Parathyroid adenoma (tissue), 2 donors: ENCODE measurements around the gene CHAC1.

Experiments
- H2AFZ ChIP-seq: fragments of 300-600 bp; sonication (generic); one replicate; pipeline ENCODE4 v1.7.0; 2017; ENCODE audit warnings: antibody characterized with exemption, mild to moderate bottlenecking
- H3K27ac ChIP-seq: fragments of 300-600 bp; sonication (generic); one replicate; pipeline ENCODE4 v1.7.0; 2017
- H3K27me3 ChIP-seq: fragments of 300-600 bp; sonication (generic); one replicate; pipeline ENCODE4 v1.7.0; 2017; ENCODE audit warnings: low read length; ENCODE audit not compliant: control insufficient read depth, insufficient read depth
- H3K36me3 ChIP-seq: fragments of 300-600 bp; sonication (generic); one replicate; pipeline ENCODE4 v1.7.0; 2017; ENCODE audit warnings: low read length; ENCODE audit not compliant: control insufficient read depth, insufficient read depth
- H3K4me1 ChIP-seq: fragments of 300-600 bp; sonication (generic); one replicate; pipeline ENCODE4 v1.7.0; 2017; ENCODE audit warnings: control low read depth
- H3K4me2 ChIP-seq: fragments of 300-600 bp; sonication (generic); one replicate; pipeline ENCODE4 v1.7.0; 2017; ENCODE audit warnings: low read length
- H3K4me3 ChIP-seq: fragments of 300-600 bp; sonication (generic); one replicate; pipeline ENCODE4 v1.7.0; 2017; ENCODE audit warnings: low read depth, low read length
- H3K79me2 ChIP-seq: fragments of 300-600 bp; sonication (generic); one replicate; pipeline ENCODE4 v1.7.0; 2017; ENCODE audit warnings: control low read depth
- H3K9ac ChIP-seq: fragments of 300-600 bp; sonication (generic); one replicate; pipeline ENCODE4 v1.7.0; 2017; ENCODE audit warnings: mild to moderate bottlenecking
- H3K9me3 ChIP-seq: fragments of 300-600 bp; sonication (generic); one replicate; pipeline ENCODE4 v1.7.0; 2017; ENCODE audit warnings: low read length; ENCODE audit not compliant: control insufficient read depth
- CTCF ChIP-seq: fragments of 300-600 bp; sonication (generic); IDR thresholded peaks from one replicate; pipeline ENCODE4 v1.7.0; 2017; ENCODE audit warnings: antibody characterized with exemption, mild to moderate bottlenecking
- donor health status: primary hyperparathyroidism.

CHAC1 gene

GRCh38 chr15:40974879-40975278 is 21.6 kb downstream of the CHAC1 start:
- H2AFZ ChIP-seq: no peak overlapping the region
- no peaks in the 10 kb centered on the region for H3K9me3 ChIP-seq
- no peaks in the 10 kb centered on the region for H3K36me3 ChIP-seq
- H3K4me3 ChIP-seq: no peak overlapping the region
- H3K79me2 ChIP-seq: no peaks in the 10 kb centered on the region
- no peak overlapping the region for H3K4me2 ChIP-seq
- no peaks in the 10 kb centered on the region for H3K27me3 ChIP-seq
- H3K4me1 ChIP-seq: no peaks in the 10 kb centered on the region
- no peak for TF ChIP-seq CTCF
- H3K27ac ChIP-seq: no peak overlapping the region
- no peak overlapping the region for H3K9ac ChIP-seq

GRCh38 chr15:40976819-40977218 is 23.5 kb downstream of the CHAC1 start:
- Histone ChIP-seq H2AFZ (no peak overlapping the region), H3K4me1 (no peaks in the 10 kb centered on the region), H3K9me3 (no peaks in the 10 kb centered on the region), H3K4me2 (no peak overlapping the region), H3K9ac (no peak overlapping the region), H3K79me2 (no peaks in the 10 kb centered on the region), H3K36me3 (no peaks in the 10 kb centered on the region), H3K27ac (no peak overlapping the region), H3K4me3 (no peak overlapping the region), H3K27me3 (no peaks in the 10 kb centered on the region)
- TF ChIP-seq CTCF: no peak

DNA sequence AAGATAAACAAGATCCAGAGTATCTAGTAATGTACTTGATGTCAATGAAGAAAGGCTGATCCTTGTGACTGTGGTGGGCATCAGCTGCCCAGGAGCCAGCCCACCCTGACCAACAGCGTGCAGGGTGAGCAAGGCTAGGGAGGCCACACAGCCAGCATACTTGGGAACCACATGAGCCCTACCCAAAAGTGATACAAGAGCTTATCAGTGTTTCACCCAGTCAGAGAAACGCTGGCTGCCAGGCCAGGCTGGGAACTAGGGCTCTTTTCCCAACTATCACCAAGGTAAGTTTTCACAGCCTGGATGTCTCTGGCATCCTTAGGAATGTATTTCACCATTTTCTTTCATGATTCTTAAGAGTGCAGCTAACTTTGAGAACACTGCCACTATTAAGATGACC is 24.9 kb downstream of the CHAC1 start:
- Histone ChIP-seq H3K4me1 (no peaks in the 10 kb centered on the region), H3K36me3 (no peaks in the 10 kb centered on the region)

GRCh38 chr15:40978562-40978961 is 25.3 kb downstream of the CHAC1 start:
- TF ChIP-seq CTCF: no peak
- H3K36me3 ChIP-seq: no peaks in the 10 kb centered on the region
- no peaks in the 10 kb centered on the region for H3K27me3 ChIP-seq

More for the DNA sequence above, 24.9 kb downstream of the CHAC1 start:
- Histone ChIP-seq H3K9me3 (no peaks in the 10 kb centered on the region), H2AFZ (no peak overlapping the region), H3K4me2 (no peak overlapping the region), H3K27ac (no peak overlapping the region), H3K4me3 (no peak overlapping the region), H3K27me3 (no peaks in the 10 kb centered on the region), H3K9ac (no peak overlapping the region), H3K79me2 (no peaks in the 10 kb centered on the region)
- no peak for TF ChIP-seq CTCF

GRCh38 chr15:40981186-40981585 is 27.9 kb downstream of the CHAC1 start:
- H2AFZ ChIP-seq: no peak overlapping the region
- H3K4me1 ChIP-seq: no peaks in the 10 kb centered on the region
- no peak overlapping the region for H3K4me3 ChIP-seq
- H3K36me3 ChIP-seq: no peaks in the 10 kb centered on the region
- no peak overlapping the region for H3K27ac ChIP-seq
- H3K4me2 ChIP-seq: no peak overlapping the region
- no peaks in the 10 kb centered on the region for H3K9me3 ChIP-seq
- no peak overlapping the region for H3K9ac ChIP-seq
- H3K27me3 ChIP-seq: no peaks in the 10 kb centered on the region
- no peaks in the 10 kb centered on the region for H3K79me2 ChIP-seq
- TF ChIP-seq CTCF: no peak

More at GRCh38 chr15:40978562-40978961, 25.3 kb downstream of the CHAC1 start:
- Histone ChIP-seq H3K9me3 (no peaks in the 10 kb centered on the region), H3K79me2 (no peaks in the 10 kb centered on the region), H2AFZ (no peak overlapping the region), H3K27ac (no peak overlapping the region), H3K9ac (no peak overlapping the region), H3K4me1 (no peaks in the 10 kb centered on the region), H3K4me2 (no peak overlapping the region), H3K4me3 (no peak overlapping the region)
